ENCODE measurements around the gene ANO1.

GRCh38 chr11:70233962-70234361 is 155.8 kb downstream of the ANO1 start:
- TF ChIP-seq EZH2 (optimal IDR thresholded peaks at IDR 0.05; ENCODE audit: low read depth, low read length) (no peak), CTCF (IDR thresholded peaks at IDR 0.05; ENCODE audit: low read length) (no peak), EZH2phosphoT487 (IDR thresholded peaks at IDR 0.05; ENCODE audit: low read length) (no peak)
